Lung microvascular endothelial cell (primary cell): ENCODE data around the gene ATF3. TPM values are rescaled to one million over a fixed set of nuclear protein-coding genes. Genes with fewer than 3 reads are reported as not detected.

Source experiments
- DNase-seq, 2 donors: peaks; one replicate each; pipeline versions ENCODE4 v3.0.0 to v3.0.0-alpha.2; 2010; ENCODE audit warnings: low read depth in 2 of 2
- total RNA-seq: library from RNA; depleted of rRNA; stranded (reverse); fragments of >200 nt; gene quantifications from 2 replicates; pipeline ENCODE4 v1.2.1, GENCODE V29; 2014

The ATF3 gene, protein sequence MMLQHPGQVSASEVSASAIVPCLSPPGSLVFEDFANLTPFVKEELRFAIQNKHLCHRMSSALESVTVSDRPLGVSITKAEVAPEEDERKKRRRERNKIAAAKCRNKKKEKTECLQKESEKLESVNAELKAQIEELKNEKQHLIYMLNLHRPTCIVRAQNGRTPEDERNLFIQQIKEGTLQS
- 0.87 and 1.2 TPM in 2 replicates for total RNA-seq

- DNase-seq = peak; percentile 97 to 99
These were observed at the start of gene ATF3 for GRCh38 chr1:212608392-212608958. Gene ATF3, plus strand, starts transcription at chr1:212608761. Its CDS starts 6,261 bp downstream, at chr1:212615022.

- no peak for DNase-seq
These were observed 48.6 kb upstream of the ATF3 start for GRCh38 chr1:212559929-212560328.

GRCh38 chr1:212560933-212561460 is 47.6 kb upstream of the ATF3 start:
- no peak for DNase-seq

DNA sequence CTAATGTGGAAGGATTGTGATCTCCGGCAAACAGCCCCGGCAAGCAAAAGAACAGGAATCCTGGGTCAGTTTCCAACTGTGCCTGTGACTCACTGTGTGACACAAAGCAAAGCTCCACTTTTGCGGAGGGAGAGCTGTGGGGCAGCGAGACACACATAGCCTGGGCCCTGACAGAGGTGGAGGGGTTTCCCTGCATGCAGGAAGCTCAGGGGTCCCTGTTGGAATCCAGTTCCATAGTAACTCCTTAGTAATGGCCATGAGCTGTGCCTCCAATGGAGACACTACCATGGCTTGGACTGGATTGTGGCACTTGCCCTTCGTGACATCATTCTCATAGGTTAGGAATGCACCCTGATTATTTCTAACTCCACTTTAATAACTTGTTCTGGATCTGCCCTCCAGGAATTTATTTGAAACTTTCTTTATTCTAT is 47.0 kb upstream of the ATF3 start:
- DNase-seq = peak; percentile 12 to 68

- no peak for DNase-seq
These were observed 45.8 kb upstream of the ATF3 start for GRCh38 chr1:212562771-212563170.

GRCh38 chr1:212565079-212565478 is 43.5 kb upstream of the ATF3 start:
- no peak for DNase-seq

- DNase-seq = peak in 1 of 2 donors; percentile 69
These were observed 42.8 kb upstream of the ATF3 start for GRCh38 chr1:212565571-212566305.

GRCh38 chr1:212566522-212567479 is 41.8 kb upstream of the ATF3 start:
- DNase-seq = peak; percentile 64 to 86

- DNase-seq = no peak
These were observed 40.9 kb upstream of the ATF3 start for GRCh38 chr1:212567638-212568037.

DNA sequence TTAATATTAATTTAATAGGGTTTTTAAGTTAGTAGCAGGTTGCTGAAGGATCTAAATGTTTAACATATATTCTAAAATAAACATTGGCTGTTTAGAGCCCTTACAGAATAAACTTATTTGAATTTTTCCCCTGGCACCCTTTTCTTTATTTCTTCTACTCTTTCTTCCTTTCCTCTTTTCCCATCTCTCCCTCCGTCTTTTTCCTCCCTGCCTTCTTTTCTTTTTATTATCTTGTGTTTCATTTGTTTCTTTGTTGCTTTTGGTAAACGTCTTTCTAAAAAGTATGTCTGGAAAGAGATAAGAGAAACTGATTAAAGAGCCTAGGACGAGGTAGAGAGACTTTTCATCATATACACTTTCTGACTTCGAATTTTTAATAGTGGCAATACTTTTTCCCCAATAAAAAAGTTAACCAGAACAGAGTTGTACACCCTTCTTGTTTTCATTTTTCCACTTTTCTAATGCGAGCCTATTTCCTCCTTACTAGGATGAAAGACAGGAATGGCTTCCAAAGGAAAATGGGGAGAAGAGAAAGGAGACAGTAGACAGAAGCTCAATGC is 39.5 kb upstream of the ATF3 start:
- DNase-seq = no peak

- DNase-seq = no peak
These were observed 33.8 kb upstream of the ATF3 start for GRCh38 chr1:212574732-212575131.

DNA sequence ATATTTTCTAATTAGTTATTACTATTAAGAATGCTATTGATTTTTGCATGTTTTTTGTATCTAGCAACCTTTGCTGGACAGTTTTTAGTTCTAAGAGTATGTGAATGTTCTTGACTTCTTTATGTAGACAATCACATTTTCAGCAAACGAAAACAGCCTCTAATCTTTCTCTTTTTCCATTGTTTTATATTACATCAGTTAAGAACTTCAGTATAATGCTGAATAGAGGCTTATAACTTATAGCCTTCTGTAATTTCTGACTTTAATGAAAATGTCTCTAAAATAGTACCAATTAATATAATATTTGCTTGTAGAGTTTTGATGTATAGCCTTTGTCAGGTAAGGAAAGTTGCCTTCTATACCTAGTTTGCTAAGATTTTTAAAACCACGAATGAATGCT is 33.2 kb upstream of the ATF3 start:
- no peak for DNase-seq

GRCh38 chr1:212578041-212578440 is 30.5 kb upstream of the ATF3 start:
- DNase-seq = no peak

DNA sequence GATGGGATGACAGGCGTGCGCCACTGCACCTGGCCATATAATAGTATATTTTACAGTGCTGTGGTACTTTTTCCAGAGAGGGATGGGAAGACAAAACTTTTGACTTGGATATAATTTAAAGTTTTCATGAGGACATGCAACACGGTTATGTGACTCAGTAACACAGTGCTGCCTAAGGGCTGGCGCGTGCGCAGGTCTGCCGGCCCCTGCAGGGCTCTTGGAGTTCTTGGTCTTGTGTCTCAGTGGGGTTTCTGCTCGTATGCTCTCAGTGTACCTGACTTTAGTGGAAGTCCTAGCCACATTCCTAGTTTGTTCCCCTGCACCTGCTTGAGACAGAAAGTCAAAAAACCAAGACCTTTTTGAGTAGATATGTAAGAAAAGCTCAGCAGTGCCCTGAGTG is 27.5 kb upstream of the ATF3 start:
- no peak for DNase-seq

- DNase-seq = no peak
These were observed 26.3 kb upstream of the ATF3 start for GRCh38 chr1:212582291-212582690.

DNA sequence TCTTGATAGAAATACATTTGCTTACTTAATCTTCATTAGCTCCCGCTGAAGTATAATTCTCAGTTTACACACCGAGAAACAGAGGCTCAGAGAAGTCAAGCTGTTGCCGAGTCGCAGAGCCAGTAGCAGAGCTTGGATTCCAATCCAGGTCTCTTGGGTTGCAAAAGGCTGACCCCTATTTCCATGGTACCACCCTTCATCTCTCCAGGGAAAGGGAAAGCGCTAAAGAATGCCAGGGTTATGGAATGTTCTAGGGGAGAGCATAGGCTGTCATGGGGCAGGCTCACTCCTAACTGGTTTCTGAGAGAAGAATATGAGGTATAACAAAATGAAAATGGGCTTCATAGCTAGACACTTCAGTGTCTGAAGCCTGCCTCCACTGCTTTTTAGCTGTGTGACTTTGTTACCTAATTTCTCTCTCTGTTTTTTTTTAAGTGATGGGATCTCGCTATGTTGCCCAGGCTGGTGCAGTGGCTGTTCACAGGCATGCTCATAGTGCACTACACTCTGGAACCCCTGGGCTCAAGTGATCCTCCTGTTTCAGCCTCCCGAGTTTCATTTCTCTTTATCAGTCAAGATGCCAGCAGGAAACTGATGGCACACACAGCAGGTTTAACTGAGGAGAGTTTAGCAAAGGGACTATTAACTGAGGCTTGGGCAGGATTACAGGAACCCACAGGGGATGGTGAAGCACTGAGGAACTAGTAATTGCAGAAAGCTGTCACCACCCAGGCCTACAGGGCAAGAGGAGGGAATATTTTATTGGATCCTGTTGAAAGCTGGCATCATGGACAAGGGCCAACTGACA is 25.5 kb upstream of the ATF3 start:
- DNase-seq = no peak

DNA sequence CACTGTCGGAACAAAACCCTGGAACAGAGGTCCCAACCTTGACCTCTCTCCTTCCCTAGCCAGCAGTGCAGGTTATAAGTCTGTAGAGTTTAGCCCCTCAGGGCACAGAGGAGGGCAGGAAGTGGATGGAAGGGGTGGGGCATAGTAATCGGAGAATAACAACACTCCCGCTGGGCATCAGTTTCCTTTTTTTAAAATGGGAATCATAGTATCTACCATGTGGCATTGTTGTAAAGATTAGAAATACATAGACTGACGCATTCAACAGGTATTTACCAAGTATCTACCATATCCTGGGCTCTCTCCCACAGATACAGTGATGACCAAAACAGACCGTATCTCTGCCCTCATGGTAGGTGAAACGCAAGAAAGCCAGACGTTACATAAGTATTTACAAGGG is 24.9 kb upstream of the ATF3 start:
- DNase-seq = no peak

- DNase-seq = no peak
These were observed 24.3 kb upstream of the ATF3 start for GRCh38 chr1:212584092-212584886.

- DNase-seq = no peak
These were observed 23.4 kb upstream of the ATF3 start for GRCh38 chr1:212585210-212585609.
